GM18520 (cell line): Measurements from ENCODE around the gene TGFBR1.
A peak's percentile ranks its signal among the peaks of the same experiment; 100 is the strongest.

Experiments used
- ATAC-seq: cut with Tn5 transposase; IDR thresholded peaks from one replicate; pipeline ENCODE4 v1.9.1; 2021; ENCODE audit not compliant: unreplicated experiment

The TGFBR1 gene

GRCh38 chr9:99130069-99130468 is 25.2 kb downstream of the TGFBR1 start:
- ATAC-seq: peak; percentile 42

GRCh38 chr9:99133145-99133544 is 28.2 kb downstream of the TGFBR1 start:
- no peak for ATAC-seq

- ATAC-seq: no peak
Measured at GRCh38 chr9:99134893-99135341, 30.0 kb downstream of the TGFBR1 start.

GRCh38 chr9:99135456-99135855 is 30.5 kb downstream of the TGFBR1 start:
- no peak for ATAC-seq

GRCh38 chr9:99137225-99137624 is 32.3 kb downstream of the TGFBR1 start:
- ATAC-seq: no peak

GRCh38 chr9:99137891-99138290 is 33.0 kb downstream of the TGFBR1 start:
- ATAC-seq: no peak

GRCh38 chr9:99138424-99139284 is 33.7 kb downstream of the TGFBR1 start:
- ATAC-seq: no peak

- no peak for ATAC-seq
Measured at GRCh38 chr9:99139868-99140267, 35.0 kb downstream of the TGFBR1 start.

GRCh38 chr9:99140685-99141314 is 35.9 kb downstream of the TGFBR1 start:
- peak; percentile 63 for ATAC-seq

GRCh38 chr9:99141849-99142248 is 36.9 kb downstream of the TGFBR1 start:
- ATAC-seq: no peak

- no peak for ATAC-seq
Measured at GRCh38 chr9:99142275-99142674, 37.4 kb downstream of the TGFBR1 start.

GRCh38 chr9:99143655-99144054 is 38.7 kb downstream of the TGFBR1 start:
- ATAC-seq: no peak

GRCh38 chr9:99144966-99145365 is 40.1 kb downstream of the TGFBR1 start:
- ATAC-seq: no peak

- no peak for ATAC-seq
Measured at GRCh38 chr9:99146574-99146973, 41.7 kb downstream of the TGFBR1 start.

GRCh38 chr9:99147177-99147576 is 42.3 kb downstream of the TGFBR1 start:
- no peak for ATAC-seq

GRCh38 chr9:99150451-99151171 is 45.7 kb downstream of the TGFBR1 start:
- no peak for ATAC-seq

GRCh38 chr9:99154356-99154755 is 49.4 kb downstream of the TGFBR1 start:
- ATAC-seq: no peak

GRCh38 chr9:99155736-99156135 is 50.8 kb downstream of the TGFBR1 start:
- ATAC-seq: no peak

- no peak for ATAC-seq
Measured at GRCh38 chr9:99158629-99159028, 53.7 kb downstream of the TGFBR1 start.

- no peak for ATAC-seq
Measured at GRCh38 chr9:99160173-99160572, 55.3 kb downstream of the TGFBR1 start.

GRCh38 chr9:99162759-99163364 is 57.9 kb downstream of the TGFBR1 start:
- no peak for ATAC-seq
